ENCODE data around the gene SHC1. TPM values are rescaled to one million over a fixed set of nuclear protein-coding genes. Genes with fewer than 3 reads are reported as not detected.
"Not testable (repeated sequence)": the region's sequence is repeated elsewhere in the genome, so short reads cannot be mapped to it uniquely, and the experiment has no call there.

Gene SHC1
- total RNA-seq, 1 experiment from 2014 or later: 265 TPM

GRCh38 chr1:154977762-154978161 lies 7.2 kb upstream of the SHC1 start:
- in situ Hi-C loops (cut with HindIII; ENCODE audit: low sequenced_read_pairs); DNase-seq (ENCODE audit: low spot score): not testable (repeated sequence)

GRCh38 chr1:154975409-154976059 lies 5.0 kb upstream of the SHC1 start:
- in situ Hi-C loops (cut with HindIII; ENCODE audit: low sequenced_read_pairs): no loop called here
- DNase-seq (ENCODE audit: low spot score): no peak

GRCh38 chr1:154974808-154975408 lies 4.4 kb upstream of the SHC1 start:
- in situ Hi-C loops (cut with HindIII; ENCODE audit: low sequenced_read_pairs): no loop called here
- DNase-seq (ENCODE audit: low spot score): peak; percentile 93

- peak; percentile 100 for DNase-seq (ENCODE audit: low spot score)
- in situ Hi-C loops (cut with HindIII; ENCODE audit: low sequenced_read_pairs): no loop called here
Measured at GRCh38 chr1:154974102-154974807, 3.7 kb upstream of the SHC1 start, which contains the start of gene CKS1B. CKS1B (plus strand) TSS chr1:154974681; CDS start chr1:154974746, 65 bp downstream.

GRCh38 chr1:154973344-154974101 lies 3.0 kb upstream of the SHC1 start:
- in situ Hi-C loops (cut with HindIII; ENCODE audit: low sequenced_read_pairs): no loop called here
- peak; percentile 90 for DNase-seq (ENCODE audit: low spot score)

DNA sequence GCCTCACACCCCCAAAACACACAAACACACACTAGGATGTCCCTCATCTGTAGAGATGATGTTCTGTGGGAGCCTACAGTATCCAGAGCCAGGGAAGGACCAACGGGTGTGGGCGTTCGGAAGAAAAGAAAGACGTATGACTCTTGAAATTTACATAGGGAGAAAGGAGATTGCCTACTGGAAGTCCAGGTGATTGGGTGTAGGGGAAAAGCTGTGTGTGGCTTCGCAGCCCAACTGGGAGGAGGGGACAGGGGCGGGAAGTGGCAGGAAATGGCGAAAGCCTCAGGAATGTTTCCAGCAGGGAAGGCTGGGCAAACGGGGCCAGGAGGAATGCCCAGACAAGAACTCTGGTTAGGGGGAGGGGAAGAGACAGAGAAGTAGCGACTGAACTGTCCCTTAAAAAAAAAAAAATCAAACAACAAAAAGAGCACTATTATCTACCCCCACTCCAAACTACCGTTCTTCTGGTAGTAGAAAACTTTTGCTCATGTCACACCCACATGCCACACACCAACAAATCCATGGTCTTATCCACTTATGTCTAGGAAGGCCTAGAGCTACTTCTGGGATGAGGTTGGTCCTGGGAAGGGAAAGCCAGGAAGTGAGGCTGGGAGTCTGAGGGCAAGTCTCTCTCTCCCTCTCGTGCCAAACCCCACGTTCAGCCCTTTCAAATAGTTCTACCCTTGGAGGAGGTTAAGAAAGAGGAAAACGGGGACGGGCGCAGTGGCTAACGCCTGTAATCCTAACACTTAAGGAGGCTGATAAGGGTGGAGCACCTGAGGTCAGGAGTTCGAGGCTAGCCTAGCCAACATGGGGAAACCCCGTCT lies 2.2 kb upstream of the SHC1 start:
- in situ Hi-C loops (cut with HindIII; ENCODE audit: low sequenced_read_pairs): no loop called here
- DNase-seq (ENCODE audit: low spot score): peak; percentile 72

DNA sequence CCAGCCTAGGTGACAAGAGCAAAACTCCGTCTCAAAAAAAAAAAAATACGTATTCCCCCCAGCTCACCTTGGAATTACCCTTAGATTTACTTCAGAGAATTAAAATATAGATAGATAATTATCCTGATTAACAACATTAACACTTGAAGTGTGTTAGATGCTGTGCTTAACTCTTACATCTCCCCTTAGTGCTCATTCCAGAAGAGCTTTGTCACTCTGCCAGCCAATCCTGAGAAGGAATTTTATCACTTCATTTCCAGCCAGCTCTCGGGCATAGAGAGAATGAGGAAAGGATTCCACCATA lies 1.6 kb upstream of the SHC1 start:
- DNase-seq (ENCODE audit: low spot score): no peak
- in situ Hi-C loops (cut with HindIII; ENCODE audit: low sequenced_read_pairs): no loop called here

DNA sequence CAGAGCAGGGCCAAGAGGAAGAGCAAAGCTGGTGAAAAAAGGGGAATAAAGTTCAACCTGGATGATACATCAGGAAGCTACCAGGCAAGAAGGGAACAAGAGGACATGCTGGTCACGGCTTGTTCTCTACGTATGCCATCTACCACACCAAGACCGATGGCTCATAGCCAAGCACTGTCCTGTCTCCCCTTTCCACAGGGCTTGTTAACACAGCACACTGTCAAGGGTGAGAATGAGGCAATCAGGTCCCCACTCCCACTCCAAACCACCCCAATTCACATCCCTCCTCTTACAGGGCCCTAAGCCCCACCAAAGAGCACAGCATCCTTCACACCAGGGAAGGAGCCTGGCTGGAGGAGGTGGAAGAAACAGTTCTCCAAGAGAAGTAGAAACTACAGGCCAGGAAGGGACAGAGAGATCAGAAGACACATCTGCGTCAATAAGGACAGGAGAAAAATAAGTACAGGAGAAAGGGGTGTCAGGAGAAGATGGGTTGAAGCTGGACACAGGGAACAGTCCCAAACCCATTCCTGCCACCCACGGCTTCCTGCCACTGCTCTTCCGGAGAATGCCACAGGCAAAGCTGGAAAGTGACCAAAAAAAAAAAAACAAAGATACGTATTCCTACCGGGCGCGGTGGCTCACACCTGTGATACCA lies 923 bp upstream of the SHC1 start:
- in situ Hi-C loops (cut with HindIII; ENCODE audit: low sequenced_read_pairs): no loop called here
- DNase-seq (ENCODE audit: low spot score): peak; percentile 60

- in situ Hi-C loops (cut with HindIII; ENCODE audit: low sequenced_read_pairs): no loop called here
Measured at GRCh38 chr1:154969860-154970452, 591 bp downstream of the SHC1 start.

GRCh38 chr1:154969246-154969645 lies 1.3 kb downstream of the SHC1 start:
- in situ Hi-C loops (cut with HindIII; ENCODE audit: low sequenced_read_pairs): no loop called here
- no peak for DNase-seq (ENCODE audit: low spot score)

More at GRCh38 chr1:154969860-154970452, 591 bp downstream of the SHC1 start:
- DNase-seq (ENCODE audit: low spot score): no peak

DNA sequence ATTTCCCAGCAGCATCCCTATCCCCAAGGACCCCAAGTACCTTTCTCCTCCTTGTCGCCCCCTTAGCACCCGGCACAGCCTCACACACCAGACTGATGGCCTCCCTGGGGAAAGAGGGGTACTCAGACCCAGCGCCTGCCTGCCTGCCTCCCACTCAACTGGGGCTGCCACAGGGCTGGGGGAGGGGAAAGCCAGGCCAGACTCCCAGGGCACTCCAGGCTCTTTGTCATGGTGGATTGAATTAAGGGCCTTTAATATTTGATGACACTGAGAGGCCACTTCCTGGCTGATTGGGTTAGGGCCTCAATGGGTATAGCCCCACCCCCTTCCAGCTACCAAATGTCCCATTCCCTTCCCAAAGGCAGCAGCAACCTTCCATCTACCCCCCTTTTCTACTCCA lies 1.8 kb downstream of the SHC1 start:
- in situ Hi-C loops (cut with HindIII; ENCODE audit: low sequenced_read_pairs): no loop called here
- no peak for DNase-seq (ENCODE audit: low spot score)

GRCh38 chr1:154967331-154967950 lies 3.1 kb downstream of the SHC1 start:
- DNase-seq (ENCODE audit: low spot score): no peak
- in situ Hi-C loops (cut with HindIII; ENCODE audit: low sequenced_read_pairs): no loop called here

GRCh38 chr1:154966111-154966510 lies 4.4 kb downstream of the SHC1 start:
- no peak for DNase-seq (ENCODE audit: low spot score)
- in situ Hi-C loops (cut with HindIII; ENCODE audit: low sequenced_read_pairs): no loop called here

GRCh38 chr1:154964359-154964758 lies 6.2 kb downstream of the SHC1 start:
- no peak for DNase-seq (ENCODE audit: low spot score)
- in situ Hi-C loops (cut with HindIII; ENCODE audit: low sequenced_read_pairs): no loop called here

- in situ Hi-C loops (cut with HindIII; ENCODE audit: low sequenced_read_pairs): no loop called here
Measured at GRCh38 chr1:154963643-154964042, 6.9 kb downstream of the SHC1 start.

GRCh38 chr1:154962795-154963330 lies 7.7 kb downstream of the SHC1 start:
- in situ Hi-C loops (cut with HindIII; ENCODE audit: low sequenced_read_pairs): no loop called here
- DNase-seq (ENCODE audit: low spot score): no peak

More at GRCh38 chr1:154963643-154964042, 6.9 kb downstream of the SHC1 start:
- no peak for DNase-seq (ENCODE audit: low spot score)

GRCh38 chr1:154962156-154962749 lies 8.3 kb downstream of the SHC1 start:
- in situ Hi-C loops (cut with HindIII; ENCODE audit: low sequenced_read_pairs): no loop called here

More at GRCh38 chr1:154962156-154962749, 8.3 kb downstream of the SHC1 start:
- peak; percentile 54 for DNase-seq (ENCODE audit: low spot score)
